Lung (tissue), 12 donors: Measurements from ENCODE around the gene PTK6. TPM values are rescaled to one million over a fixed set of nuclear protein-coding genes. Genes with fewer than 3 reads are reported as not detected.

ENCODE experiments used
- ATAC-seq: fragments of 200-7000 bp; cut with Tn5 transposase; one replicate; pipeline ENCODE4 v1.9.1; 2020; ENCODE audit warnings: moderate number of reproducible peaks; ENCODE audit not compliant: insufficient read depth, low FRiP score
- DNase-seq, 3 donors: peaks; one replicate each; pipeline ENCODE4 v3.0.0-alpha.2; 2013 to 2017
- H3K27ac ChIP-seq, 2 donors: one replicate each; pipeline ENCODE4 v1.5.1; 2013; ENCODE audit warnings: mild to moderate bottlenecking in 2 of 2, moderate library complexity in 2 of 2, control low read depth in 1 of 2, inconsistent platforms in 1 of 2, low read depth in 1 of 2, low read length in 1 of 2
- H3K27me3 ChIP-seq, 3 donors: one replicate each; pipeline ENCODE4 v1.5.1; 2013; ENCODE audit warnings: low read length in 2 of 3; ENCODE audit not compliant: control insufficient read depth in 3 of 3, insufficient read depth in 3 of 3
- H3K36me3 ChIP-seq, 4 donors: one replicate each; pipeline ENCODE4 v1.5.1; 2013; ENCODE audit warnings: low read length in 4 of 4, mild to moderate bottlenecking in 1 of 4, moderate library complexity in 1 of 4; ENCODE audit not compliant: control insufficient read depth in 4 of 4, insufficient read depth in 4 of 4
- H3K4me1 ChIP-seq, 5 donors: one replicate each; pipeline ENCODE4 v1.5.1; 2013; ENCODE audit warnings: low read length in 5 of 5, mild to moderate bottlenecking in 2 of 5, moderate library complexity in 1 of 5; ENCODE audit not compliant: control insufficient read depth in 5 of 5, insufficient read depth in 5 of 5
- H3K4me3 ChIP-seq: one replicate; pipeline ENCODE4 v1.5.1; 2013; ENCODE audit warnings: mild to moderate bottlenecking, control low read depth, moderate library complexity
- H3K9ac ChIP-seq, 2 donors: one replicate each; pipeline ENCODE4 v1.5.1; 2013; ENCODE audit warnings: low read length in 2 of 2, control low read depth in 1 of 2; ENCODE audit not compliant: insufficient read depth in 1 of 2
- H3K9me3 ChIP-seq, 4 donors: one replicate each; pipeline ENCODE4 v1.5.1; 2013; ENCODE audit warnings: low read length in 3 of 4, mild to moderate bottlenecking in 1 of 4, moderate library complexity in 1 of 4; ENCODE audit not compliant: control insufficient read depth in 4 of 4, insufficient read depth in 3 of 4
- CTCF ChIP-seq: IDR thresholded peaks from 2 replicates; pipeline ENCODE4 v1.5.1; 2012; ENCODE audit warnings: mild to moderate bottlenecking; ENCODE audit errors: control extremely low read depth, extremely low read depth
- WGBS, 2 donors: extraction: QIAGEN DNeasy Blood & Tissue Kit; methylation state at CpG; one replicate each; pipeline ENCODE4 v1.1.7; 2013; 5-methylcytosine and 5-hydroxymethylcytosine counted together
- polyA plus RNA-seq, 2 donors: library from polyadenylated mRNA; stranded (reverse); fragments of 200-250 nt; gene quantifications; one replicate each; pipeline ENCODE4 v1.2.1, GENCODE V29; 2013
- total RNA-seq, 2 donors: library from RNA; depleted of rRNA in 1 of 2; stranded (reverse); fragments of >200 nt in 1 of 2; gene quantifications; one replicate each; pipeline ENCODE4 v1.2.1, GENCODE V29; 2014 to 2021
- donor health status: control.
- donor health status: control.
- donor health status: Bipolar disorder and iron deficiency.
- donor health status: healthy.
- donor health status: DM: yes; HTN: yes; CAD: no.

PTK6 gene
- total and polyA plus RNA-seq, 4 donors, result 0.34 to 5.1 (median 3.7) TPM

GRCh38 chr20:63530788-63531160 is 6.4 kb downstream of the PTK6 start:
- 69 to 86% methylated on average over 14 of the region's 14 CpGs for WGBS, 2 donors
- H3K9me3 ChIP-seq, result no peaks in the 10 kb centered on the region

GRCh38 chr20:63529861-63530787 is 7.1 kb downstream of the PTK6 start:
- no peaks in the 10 kb centered on the region for H3K9me3 ChIP-seq
- no peak overlapping the region for H3K9ac ChIP-seq
- H3K27ac ChIP-seq, result no peak overlapping the region
- DNase-seq (peak in 1 of 3 donors; percentile 16), ATAC-seq (no peak)
- H3K4me3 ChIP-seq, result no peak overlapping the region
- H3K27me3 ChIP-seq, result peaks cover 0 to 7% (median 3%) of the 10 kb centered on the region in 3 donors
- TF ChIP-seq CTCF, result no peak
- H3K4me1 ChIP-seq, result peaks cover 0 to 6% (median 0%) of the 10 kb centered on the region in 5 donors
- no peaks in the 10 kb centered on the region for H3K36me3 ChIP-seq
- 76 to 86% methylated on average over 36 to 39 of the region's 39 CpGs for WGBS, 2 donors

More at GRCh38 chr20:63530788-63531160, 6.4 kb downstream of the PTK6 start:
- Histone ChIP-seq H3K36me3 (no peaks in the 10 kb centered on the region), H3K27me3 (peaks cover 0 to 10% (median 5%) of the 10 kb centered on the region in 3 donors), H3K9ac (no peak overlapping the region), H3K27ac (no peak overlapping the region), H3K4me3 (no peak overlapping the region), H3K4me1 (peaks cover 0 to 9% (median 0%) of the 10 kb centered on the region in 5 donors)
- TF ChIP-seq CTCF, result no peak
- ATAC-seq, result no peak
- DNase-seq, result no peak

GRCh38 chr20:63529180-63529860 is 7.9 kb downstream of the PTK6 start:
- TF ChIP-seq CTCF, result no peak
- DNase-seq (peak in 1 of 3 donors; percentile 11), ATAC-seq (no peak)
- Histone ChIP-seq H3K27ac (no peak overlapping the region), H3K4me1 (peaks cover 0 to 6% (median 0%) of the 10 kb centered on the region in 5 donors), H3K27me3 (peaks cover 0 to 7% (median 3%) of the 10 kb centered on the region in 3 donors), H3K9ac (no peak overlapping the region), H3K9me3 (no peaks in the 10 kb centered on the region), H3K36me3 (no peaks in the 10 kb centered on the region), H3K4me3 (no peak overlapping the region)
- 75 to 88% methylated on average over 26 to 27 of the region's 27 CpGs for WGBS, 2 donors
